Breast epithelium (tissue), 4 donors: ENCODE measurements around the gene HRK. TPM values are rescaled to one million over a fixed set of nuclear protein-coding genes. Genes with fewer than 3 reads are reported as not detected.

Experiments
- DNase-seq, 2 donors: peaks; one replicate each; pipeline ENCODE4 v3.0.0-alpha.2; 2019; ENCODE audit warnings: low spot score in 2 of 2
- H3K27ac ChIP-seq, 2 donors: fragments of 200-600 bp; sonication (generic) in 1 of 2; one replicate each; pipeline ENCODE4 v1.5.1; 2016 to 2019; ENCODE audit warnings: mild to moderate bottlenecking in 1 of 2
- H3K27me3 ChIP-seq, 2 donors: fragments of 200-600 bp; sonication (generic) in 1 of 2; one replicate each; pipeline versions ENCODE4 v1.5.1 to v1.6.0; 2017 to 2019; ENCODE audit warnings: control low read depth in 1 of 2, mild to moderate bottlenecking in 1 of 2
- H3K36me3 ChIP-seq: fragments of 200-600 bp; one replicate; pipeline ENCODE4 v1.5.1; 2019
- H3K4me1 ChIP-seq, 2 donors: fragments of 200-600 bp; sonication (generic); one replicate each; pipeline ENCODE4 v1.5.1; 2016 to 2019; ENCODE audit warnings: control low read depth in 1 of 2
- H3K4me3 ChIP-seq, 3 donors: fragments of 200-600 bp; sonication (generic); 1 replicate in 2 of 3; 2 replicates in 1 of 3; pipeline ENCODE4 v1.5.1; 2016 to 2019; ENCODE audit warnings: mild to moderate bottlenecking in 3 of 3, moderate library complexity in 2 of 3
- H3K9me3 ChIP-seq, 2 donors: fragments of 200-600 bp; sonication (generic) in 1 of 2; one replicate each; pipeline ENCODE4 v1.5.1; 2016 to 2019; ENCODE audit warnings: control low read depth in 1 of 2
- POLR2A ChIP-seq: fragments of 450-650 bp; IDR thresholded peaks from one replicate; pipeline ENCODE4 v1.6.1; 2016; ENCODE audit warnings: antibody characterized with exemption, mild to moderate bottlenecking, moderate library complexity
- POLR2AphosphoS5 ChIP-seq, 3 donors: sonication (generic); formaldehyde crosslinking; IDR thresholded peaks; one replicate each; pipeline ENCODE4 v1.6.1; 2017; ENCODE audit warnings: antibody characterized with exemption in 3 of 3
- intact Hi-C: fragments of 100-400 bp; cut with DNase I; formaldehyde crosslinking; loops from one replicate; pipeline ENCODE4 v1.15.1; 2023; ENCODE audit warnings: low total_unique reads
- total RNA-seq, 3 donors: library from RNA; depleted of rRNA; stranded (reverse); fragments of >200 nt; gene quantifications; one replicate each; pipeline ENCODE4 v1.1.0, GENCODE V29; 2016
- TF ChIP-seq, protein P1 (sequence below), 3 donors: fragments of 450-650 bp; IDR thresholded peaks; one replicate each; pipeline ENCODE4 v1.5.1; 2016 to 2017; ENCODE audit warnings: antibody characterized with exemption in 3 of 3, mild to moderate bottlenecking in 3 of 3, moderate library complexity in 3 of 3

HRK gene
- total RNA-seq, 3 donors from 2014 or later = 0.15 to 0.33 (median 0.16) TPM

DNA sequence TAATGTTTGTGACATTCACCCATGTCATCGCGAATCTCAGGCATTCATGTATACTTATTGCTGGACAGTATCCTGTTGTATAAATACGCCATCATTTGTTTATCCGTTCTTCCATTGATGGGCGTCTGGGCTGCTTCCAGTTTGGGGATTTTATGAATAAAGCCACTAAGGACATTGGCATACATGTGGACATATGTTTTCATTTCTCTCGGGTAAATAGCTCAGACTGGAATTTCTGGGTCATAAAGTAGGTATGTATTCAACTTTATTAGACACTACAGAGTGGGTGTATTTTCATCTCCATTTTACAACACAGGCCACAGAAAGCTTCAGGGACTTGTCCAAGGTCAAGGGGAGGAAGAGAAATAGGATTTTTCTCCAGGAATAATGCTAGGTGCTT is 48.9 kb downstream of the HRK start:
- Histone ChIP-seq H3K36me3 (no peaks in the 10 kb centered on the region), H3K27ac (no peak overlapping the region), H3K4me1 (no peaks in the 10 kb centered on the region), H3K4me3 (no peak overlapping the region), H3K9me3 (no peaks in the 10 kb centered on the region), H3K27me3 (no peaks in the 10 kb centered on the region)
- intact Hi-C loops = no loop called here
- TF ChIP-seq, protein P1, sequence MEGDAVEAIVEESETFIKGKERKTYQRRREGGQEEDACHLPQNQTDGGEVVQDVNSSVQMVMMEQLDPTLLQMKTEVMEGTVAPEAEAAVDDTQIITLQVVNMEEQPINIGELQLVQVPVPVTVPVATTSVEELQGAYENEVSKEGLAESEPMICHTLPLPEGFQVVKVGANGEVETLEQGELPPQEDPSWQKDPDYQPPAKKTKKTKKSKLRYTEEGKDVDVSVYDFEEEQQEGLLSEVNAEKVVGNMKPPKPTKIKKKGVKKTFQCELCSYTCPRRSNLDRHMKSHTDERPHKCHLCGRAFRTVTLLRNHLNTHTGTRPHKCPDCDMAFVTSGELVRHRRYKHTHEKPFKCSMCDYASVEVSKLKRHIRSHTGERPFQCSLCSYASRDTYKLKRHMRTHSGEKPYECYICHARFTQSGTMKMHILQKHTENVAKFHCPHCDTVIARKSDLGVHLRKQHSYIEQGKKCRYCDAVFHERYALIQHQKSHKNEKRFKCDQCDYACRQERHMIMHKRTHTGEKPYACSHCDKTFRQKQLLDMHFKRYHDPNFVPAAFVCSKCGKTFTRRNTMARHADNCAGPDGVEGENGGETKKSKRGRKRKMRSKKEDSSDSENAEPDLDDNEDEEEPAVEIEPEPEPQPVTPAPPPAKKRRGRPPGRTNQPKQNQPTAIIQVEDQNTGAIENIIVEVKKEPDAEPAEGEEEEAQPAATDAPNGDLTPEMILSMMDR (IDR thresholded peaks at IDR 0.05) = no peak
- TF ChIP-seq POLR2AphosphoS5 (IDR thresholded peaks at IDR 0.05) (no peak), POLR2A (no peak)
- DNase-seq = no peak

DNA sequence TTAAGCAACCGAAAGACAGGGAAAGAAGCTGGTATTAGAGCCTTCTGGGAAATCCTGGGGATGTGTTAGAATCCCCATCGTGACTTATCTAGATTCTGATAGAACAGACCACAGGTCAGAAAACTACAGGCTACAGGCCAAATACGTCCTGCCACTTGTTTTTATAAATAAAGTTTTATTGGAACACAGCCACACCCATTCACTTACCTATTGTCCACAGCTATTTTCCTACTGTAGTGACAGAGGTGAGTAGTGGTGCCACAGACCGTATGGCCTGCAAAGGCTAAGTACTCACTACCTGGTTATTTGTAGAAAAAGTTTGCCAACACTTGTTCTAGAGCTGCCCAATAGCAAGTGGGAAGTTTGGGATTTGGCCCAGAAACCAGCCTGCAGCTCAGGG is 53.8 kb downstream of the HRK start:
- H3K4me3 ChIP-seq = no peak overlapping the region
- intact Hi-C loops = no loop called here
- no peak for DNase-seq

DNA sequence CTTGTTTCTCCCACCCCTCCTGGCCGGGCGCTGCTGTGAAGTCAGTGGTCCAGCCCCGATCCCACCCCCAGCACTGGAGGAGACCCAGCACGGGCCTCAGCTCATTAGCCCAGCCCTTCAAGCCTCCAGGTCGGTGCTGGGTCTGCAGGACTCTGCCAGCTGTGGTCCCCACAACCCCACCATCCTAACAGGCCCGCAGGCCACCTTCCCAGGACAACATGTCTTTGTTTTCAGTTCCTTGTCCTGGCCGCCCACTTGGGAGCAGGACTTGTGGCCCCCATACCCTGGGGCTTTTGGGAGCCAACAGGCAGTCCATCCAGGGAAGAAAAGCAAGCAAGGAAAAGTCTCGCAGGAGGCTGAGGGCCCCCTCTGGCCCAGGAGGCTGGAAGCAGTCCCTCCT is 60.0 kb downstream of the HRK start:
- DNase-seq = no peak
- Histone ChIP-seq H3K27ac (no peak overlapping the region), H3K36me3 (no peaks in the 10 kb centered on the region), H3K9me3 (no peaks in the 10 kb centered on the region), H3K4me1 (peaks cover 5 to 7% of the 10 kb centered on the region in 2 donors), H3K4me3 (no peak overlapping the region), H3K27me3 (no peaks in the 10 kb centered on the region)
- intact Hi-C loops = no loop called here
- no peak for TF ChIP-seq POLR2A

More for the DNA sequence above, 53.8 kb downstream of the HRK start:
- no peak overlapping the region for H3K27ac ChIP-seq
- no peaks in the 10 kb centered on the region for H3K36me3 ChIP-seq
- no peaks in the 10 kb centered on the region for H3K9me3 ChIP-seq
- H3K4me1 ChIP-seq = no peaks in the 10 kb centered on the region
- no peaks in the 10 kb centered on the region for H3K27me3 ChIP-seq
- TF ChIP-seq, protein P1 (IDR thresholded peaks at IDR 0.05) = no peak

DNA sequence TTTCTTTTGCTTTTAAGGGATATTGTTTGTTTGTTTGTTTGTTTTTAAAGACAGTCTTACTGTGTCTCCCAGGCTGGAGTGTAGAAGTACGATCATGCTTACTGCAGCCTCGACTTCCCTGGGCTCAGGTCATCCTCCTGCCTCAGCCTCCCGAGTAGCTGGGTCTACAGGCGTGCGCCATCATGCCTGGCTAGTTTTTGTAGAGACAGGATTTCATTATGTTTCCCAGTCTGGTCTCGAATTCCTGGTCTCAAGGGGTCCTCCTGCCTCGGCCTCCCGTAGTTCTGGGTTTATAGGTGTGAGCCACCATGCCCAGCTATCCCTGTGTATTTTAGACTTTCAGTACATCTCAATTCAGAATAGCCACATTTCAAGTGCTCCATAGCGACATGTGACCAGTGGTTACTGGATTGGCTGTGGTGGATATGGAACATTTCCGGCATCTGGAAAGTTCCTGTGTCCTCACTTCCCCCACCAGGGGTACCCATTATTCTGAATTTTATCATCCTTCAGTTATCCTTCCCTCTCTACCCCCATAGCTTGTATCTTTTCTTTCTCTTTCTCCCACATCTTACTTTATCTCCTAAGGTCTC is 61.1 kb downstream of the HRK start:
- Histone ChIP-seq H3K27me3 (no peaks in the 10 kb centered on the region), H3K4me3 (no peak overlapping the region), H3K4me1 (peaks cover 5 to 7% of the 10 kb centered on the region in 2 donors), H3K36me3 (no peaks in the 10 kb centered on the region), H3K27ac (peak overlapping the region in 1 of 2 donors; percentile 96), H3K9me3 (no peaks in the 10 kb centered on the region)
- DNase-seq = no peak
- intact Hi-C loops = no loop called here
- no peak for TF ChIP-seq POLR2A
- no peak for TF ChIP-seq POLR2AphosphoS5 (IDR thresholded peaks at IDR 0.05)
- TF ChIP-seq, protein P1 (IDR thresholded peaks at IDR 0.05) = no peak

DNA sequence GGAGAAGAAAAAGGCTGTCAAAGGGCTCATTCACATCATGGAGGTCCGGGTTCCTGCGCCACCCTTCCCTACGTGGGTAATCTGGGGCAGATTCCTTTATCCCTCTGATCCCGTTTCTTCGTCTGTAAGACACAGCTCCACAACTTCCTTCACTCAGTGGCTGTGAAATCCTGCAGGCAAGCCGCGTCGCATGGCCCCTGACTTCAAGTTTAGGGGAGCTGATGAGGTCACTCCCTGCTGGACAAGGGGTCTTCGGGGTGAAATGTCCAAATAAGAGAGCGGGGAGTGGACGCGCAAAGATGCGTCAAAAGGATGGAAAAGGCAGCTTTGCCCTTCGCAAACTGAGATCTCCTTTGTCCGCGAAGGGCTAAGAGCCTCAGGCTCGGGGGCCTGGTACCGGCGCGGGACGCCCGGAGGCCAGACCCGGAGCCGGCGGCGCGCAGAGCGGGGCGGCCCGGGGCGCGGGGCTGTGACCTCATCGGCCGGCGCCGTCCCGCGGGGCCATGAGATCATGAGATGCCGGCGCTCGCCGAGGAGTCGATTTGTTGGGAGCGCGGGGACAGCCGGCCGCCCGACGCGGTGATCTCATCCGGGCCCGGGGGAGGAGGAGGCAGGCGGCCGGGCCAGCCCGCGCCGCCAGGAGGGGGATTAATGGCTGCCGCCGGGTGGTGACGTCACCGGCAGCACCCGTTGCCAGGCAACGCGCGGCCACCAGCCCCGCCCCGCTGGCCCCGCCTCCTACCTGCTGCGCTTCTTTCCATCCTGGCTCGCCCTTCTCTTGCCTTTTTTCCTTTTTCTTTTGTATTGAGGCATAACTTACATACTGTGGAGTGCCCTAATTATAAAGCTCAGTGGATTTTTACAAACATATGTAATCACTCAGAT is 62.1 kb downstream of the HRK start:
- Histone ChIP-seq H3K36me3 (no peaks in the 10 kb centered on the region), H3K27me3 (no peaks in the 10 kb centered on the region), H3K27ac (peak overlapping the region; percentile 96 to 97), H3K4me1 (peaks cover 5 to 7% of the 10 kb centered on the region in 2 donors), H3K4me3 (peak overlapping the region; percentile 69 to 91 (median 80)), H3K9me3 (no peaks in the 10 kb centered on the region)
- peak; percentile 86 to 87 for DNase-seq
- TF ChIP-seq, protein P1 (IDR thresholded peaks at IDR 0.05) = no peak
- TF ChIP-seq POLR2AphosphoS5 (IDR thresholded peaks at IDR 0.05) (peak; percentile 48 to 75 (median 51)), POLR2A (no peak)
- intact Hi-C loops = no loop called here
